ENCODE measurements around the gene TMEM158.

Gene TMEM158

DNA sequence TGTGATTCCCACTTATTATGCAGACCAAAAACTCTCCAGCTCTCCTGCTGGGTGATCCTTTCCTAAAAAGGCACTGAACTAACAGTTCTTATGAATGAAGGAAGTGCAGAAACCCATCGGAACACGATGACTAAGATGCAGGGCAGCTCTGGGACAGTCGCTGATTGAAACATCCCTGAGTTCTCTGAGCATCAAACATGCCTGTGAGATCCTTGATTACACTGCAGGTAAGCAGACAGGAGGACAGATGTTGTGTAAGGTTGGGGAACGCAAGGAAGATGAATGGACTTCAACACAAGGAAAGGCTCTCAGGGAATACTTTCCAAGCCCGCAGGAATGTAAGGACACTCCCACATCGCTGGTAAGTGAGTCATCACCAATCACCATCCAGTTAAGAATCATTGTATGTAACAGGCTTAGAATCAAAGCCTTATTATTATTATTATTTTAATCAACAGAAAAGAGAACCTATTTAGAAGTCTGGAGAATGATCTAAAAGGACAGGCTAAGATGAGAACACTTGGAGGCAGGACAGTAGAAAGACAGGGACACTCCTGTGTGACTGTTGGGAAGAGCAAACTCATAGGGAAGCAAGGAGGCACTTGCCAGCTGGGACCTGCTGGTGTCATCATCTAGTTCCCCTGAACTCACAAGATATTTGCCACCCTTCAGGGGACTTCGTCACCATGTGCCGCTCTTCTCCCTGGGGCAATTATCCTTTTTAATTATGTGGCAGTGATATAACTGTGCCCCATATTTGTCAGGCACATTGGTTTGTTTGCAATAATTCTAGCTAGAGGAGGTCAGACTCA lies 26.0 kb downstream of the TMEM158 start:
- DNase-seq (ENCODE audit: low read depth), result no peak

DNA sequence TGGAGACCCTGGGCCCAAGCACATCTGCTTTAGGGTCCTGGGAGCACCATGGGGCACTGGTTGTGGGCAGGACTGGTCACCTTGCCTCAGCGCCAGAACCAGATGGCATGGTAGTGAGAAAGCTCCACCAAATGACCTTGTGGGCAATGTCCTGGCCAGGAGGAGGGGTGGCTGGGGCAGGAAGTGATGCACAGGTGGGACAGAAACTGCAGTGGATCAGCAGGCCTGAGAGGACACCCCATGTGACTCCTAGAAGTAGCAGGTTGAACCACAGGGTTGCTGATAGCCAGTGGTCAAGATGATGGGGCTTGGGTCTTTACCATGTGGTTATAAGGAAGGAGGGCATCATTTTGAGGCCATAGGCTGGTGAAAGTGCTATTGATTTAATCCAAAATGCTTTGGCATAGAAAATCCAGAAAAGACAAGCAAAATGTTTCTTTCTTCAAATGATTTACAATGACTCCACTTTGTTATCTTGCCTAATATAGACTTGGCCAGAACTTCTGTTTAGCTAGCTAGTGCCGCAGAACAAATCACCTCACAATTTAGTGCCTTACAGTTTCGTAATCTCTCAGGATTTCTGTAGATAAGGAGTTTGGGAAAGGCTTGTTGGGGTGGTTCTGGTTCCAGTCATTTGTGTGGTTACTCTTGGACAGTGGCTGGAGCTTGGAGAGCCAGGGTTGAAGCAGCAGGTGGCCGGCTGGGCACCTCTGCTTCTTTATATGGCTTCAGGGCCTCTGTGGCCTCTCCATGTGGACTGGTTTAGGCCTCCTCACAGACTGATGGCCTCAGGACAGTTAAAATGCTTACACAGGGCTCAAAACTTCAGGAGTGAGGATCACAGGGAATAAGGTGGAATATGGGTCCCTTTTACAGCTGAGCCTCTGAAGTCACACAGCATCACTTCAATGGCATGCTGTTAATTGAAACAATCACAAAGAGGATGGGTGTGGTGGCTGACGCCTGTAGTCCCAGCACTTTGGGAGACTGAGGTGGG lies 27.5 kb downstream of the TMEM158 start:
- no peak for DNase-seq (ENCODE audit: low read depth)

- DNase-seq (ENCODE audit: low read depth), result no peak
These were observed 31.3 kb downstream of the TMEM158 start for GRCh38 chr3:45194791-45195190.

- DNase-seq (ENCODE audit: low read depth), result no peak
These were observed 34.1 kb downstream of the TMEM158 start for GRCh38 chr3:45191924-45192417.

DNA sequence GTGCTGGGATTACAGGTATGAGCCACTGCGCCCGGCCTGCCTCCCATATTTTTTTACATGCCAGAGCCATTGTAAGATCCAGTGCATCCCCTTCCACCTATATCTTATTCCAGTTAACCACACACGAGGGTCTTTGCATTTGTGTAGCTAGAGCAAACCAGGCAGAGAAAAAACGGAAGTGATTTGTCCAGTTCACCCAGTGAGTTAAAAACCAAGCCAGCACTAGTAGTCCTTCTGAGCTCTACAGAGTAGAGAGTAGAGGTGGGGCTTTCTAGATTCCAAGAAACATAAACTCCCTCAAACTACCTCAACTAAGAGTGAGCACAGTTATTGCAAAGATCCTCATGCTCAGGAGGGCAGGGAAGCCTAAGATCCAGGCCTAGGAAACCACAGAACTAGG lies 34.7 kb downstream of the TMEM158 start:
- no peak for DNase-seq (ENCODE audit: low read depth)

DNA sequence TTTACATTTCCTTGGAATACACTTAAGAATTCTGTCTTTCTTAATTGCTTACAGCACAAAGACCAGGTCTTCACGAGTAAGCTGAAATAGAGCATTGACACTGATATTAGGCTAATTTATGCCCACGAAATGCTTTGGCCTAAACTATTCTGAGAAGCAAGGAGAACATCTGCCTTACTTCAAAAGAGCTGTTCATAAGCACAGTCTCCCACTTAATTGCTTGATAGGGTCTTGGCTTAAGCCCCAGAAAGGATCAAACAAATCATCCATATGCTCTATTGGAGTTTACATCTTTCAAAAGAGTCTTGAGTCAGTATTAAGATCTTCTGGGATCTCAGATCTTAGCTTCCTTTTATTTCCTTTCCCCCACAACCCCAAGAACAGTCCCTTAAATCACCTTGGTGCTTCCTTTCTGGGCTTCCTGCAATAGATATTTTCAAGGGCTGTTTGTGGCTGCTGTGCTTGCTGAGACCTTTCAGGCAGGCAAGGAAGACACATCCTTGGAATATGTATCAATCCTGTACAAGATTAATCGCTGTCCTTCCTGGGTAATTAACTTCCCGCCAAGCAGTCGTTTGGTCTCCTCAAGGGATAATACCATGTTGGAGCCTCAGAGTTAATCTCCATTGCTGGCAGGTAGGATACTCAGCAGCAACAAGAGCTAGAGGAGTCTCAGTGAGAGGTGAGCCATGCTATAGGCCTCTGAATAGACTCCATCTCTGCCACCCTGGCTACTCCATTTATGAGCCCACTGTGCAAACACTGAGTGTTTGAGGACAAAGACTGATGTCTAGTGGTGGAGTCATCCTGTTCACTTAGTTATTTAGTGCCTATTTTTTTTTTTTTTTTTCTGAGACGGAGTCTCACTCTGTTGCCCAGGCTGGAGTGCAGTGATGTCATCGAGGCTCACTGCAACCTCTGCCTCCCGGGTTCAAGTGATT lies 37.1 kb downstream of the TMEM158 start:
- DNase-seq (ENCODE audit: low read depth), result no peak

DNA sequence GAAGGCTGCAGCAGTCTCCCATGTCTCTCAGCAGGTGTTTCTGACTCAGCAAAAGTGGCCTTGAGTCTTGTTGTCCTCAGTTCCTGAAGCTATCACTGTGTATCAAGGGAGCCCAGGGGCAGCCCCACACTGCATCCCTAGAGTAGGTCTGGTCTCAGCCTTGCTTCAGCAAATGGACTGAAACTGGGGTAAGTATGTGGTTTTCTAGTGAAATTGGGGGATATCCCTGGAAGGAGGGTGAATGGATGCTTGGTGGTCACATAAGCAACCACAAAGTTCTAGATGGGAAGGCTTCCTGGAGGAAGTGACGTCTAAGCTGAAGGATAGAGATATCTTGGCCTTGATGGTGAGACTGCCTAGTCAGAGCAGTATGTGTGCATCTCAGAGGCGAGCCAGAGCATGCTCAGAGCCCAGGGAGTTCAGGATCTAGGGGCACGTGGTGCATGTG lies 38.4 kb downstream of the TMEM158 start:
- DNase-seq (ENCODE audit: low read depth), result no peak

DNA sequence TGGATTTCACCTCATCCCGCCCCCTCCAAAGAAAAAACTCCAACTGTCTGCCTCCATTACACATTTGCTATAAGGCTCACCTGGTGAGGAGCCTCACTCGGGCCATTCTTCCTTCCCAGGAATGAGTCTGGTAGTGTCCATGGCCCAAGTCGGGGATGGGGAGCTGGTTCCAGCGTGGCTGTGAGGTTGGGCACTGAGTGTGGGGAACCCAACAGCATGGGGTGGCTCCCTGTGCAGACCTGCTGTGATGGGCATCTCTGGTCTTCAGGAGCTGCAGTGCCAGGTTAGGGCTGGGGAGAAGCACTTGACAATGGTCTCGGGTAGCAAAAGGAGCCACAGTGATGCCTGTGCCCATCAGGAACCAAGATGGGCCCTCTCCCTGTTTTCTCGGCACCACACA lies 39.2 kb downstream of the TMEM158 start:
- no peak for DNase-seq (ENCODE audit: low read depth)

DNA sequence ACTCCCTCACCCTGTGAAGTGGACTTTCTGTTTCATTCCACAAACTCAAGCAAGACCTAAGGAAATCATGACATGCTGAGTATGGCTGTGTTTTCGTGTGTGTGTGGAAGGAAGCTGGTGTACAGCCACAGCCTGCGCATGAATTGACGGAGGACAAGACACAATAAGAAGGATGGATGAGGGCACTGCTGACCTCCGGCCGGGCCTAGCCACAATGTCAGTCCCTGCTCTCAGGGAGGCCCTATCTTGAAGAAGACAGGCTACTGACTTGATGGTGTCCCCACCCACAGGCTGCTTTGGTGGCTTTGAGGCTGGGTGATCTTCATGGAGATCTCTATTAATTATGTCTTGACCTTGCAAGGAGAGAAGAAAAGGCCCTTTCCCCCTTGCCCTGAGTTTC lies 40.6 kb downstream of the TMEM158 start:
- DNase-seq (ENCODE audit: low read depth), result no peak

GRCh38 chr3:45185052-45185451 lies 41.0 kb downstream of the TMEM158 start:
- no peak for DNase-seq (ENCODE audit: low read depth)

GRCh38 chr3:45183872-45184262 lies 42.2 kb downstream of the TMEM158 start:
- no peak for DNase-seq (ENCODE audit: low read depth)

- DNase-seq (ENCODE audit: low read depth), result no peak
These were observed 42.9 kb downstream of the TMEM158 start for GRCh38 chr3:45182915-45183871.

DNA sequence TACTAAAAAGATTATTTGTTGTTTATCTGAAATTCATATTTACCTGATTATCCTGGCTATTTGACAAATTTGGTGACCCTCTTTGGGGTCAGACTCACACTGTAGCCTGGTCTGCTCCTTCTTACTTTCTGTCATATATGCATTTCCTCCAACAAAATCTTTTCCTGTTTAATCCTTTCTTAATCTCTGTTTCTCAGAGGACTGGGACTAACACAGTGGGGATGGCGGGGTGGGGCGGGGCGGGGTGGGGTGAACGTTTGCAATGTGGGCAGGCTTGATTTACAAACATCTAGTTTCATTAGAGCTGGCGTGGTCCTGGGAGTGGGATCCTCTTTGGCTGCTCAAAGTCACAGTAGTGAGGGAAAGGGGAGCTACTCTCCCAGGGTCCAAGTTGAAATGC lies 44.6 kb downstream of the TMEM158 start:
- no peak for DNase-seq (ENCODE audit: low read depth)

DNA sequence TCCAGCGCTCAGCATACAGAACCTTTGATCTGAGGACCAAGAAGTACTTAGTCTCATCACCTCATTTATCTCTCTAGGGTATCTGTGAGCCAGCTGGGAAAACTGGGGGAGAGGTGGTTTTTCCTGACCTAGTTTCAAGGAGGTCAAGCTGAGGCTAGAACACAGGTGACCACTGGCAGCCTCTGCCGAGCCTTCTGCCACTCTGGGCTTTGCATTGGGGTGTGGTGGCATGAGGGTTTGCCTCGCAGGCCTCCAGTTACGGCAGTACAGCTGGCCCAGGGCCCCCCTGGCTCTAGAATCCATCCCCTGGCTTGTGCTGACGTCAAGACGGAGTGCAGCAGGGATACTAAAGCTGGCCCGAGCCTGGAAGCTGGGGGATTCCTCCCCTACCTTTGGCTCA lies 45.2 kb downstream of the TMEM158 start:
- no peak for DNase-seq (ENCODE audit: low read depth)

DNA sequence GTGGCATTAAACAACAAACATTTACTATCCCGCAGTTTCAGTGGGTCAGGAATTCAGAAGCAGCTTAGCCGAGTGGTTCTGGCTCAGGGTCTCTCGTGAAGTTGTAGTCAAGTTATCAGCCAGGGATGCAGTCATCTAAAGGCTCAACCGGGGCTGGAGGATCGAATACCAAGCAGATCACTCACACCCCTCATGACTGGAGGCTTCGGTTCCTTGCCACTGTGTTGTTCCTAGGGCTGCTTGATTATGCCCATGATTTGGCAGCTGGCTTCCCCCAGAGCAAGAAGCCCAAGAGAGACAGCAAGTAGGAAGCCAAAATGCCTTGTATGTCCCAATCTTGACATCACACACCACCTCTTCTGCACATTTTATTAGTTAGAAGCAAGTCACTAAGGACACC lies 46.0 kb downstream of the TMEM158 start:
- no peak for DNase-seq (ENCODE audit: low read depth)

GRCh38 chr3:45179163-45179562 lies 46.9 kb downstream of the TMEM158 start:
- no peak for DNase-seq (ENCODE audit: low read depth)

DNA sequence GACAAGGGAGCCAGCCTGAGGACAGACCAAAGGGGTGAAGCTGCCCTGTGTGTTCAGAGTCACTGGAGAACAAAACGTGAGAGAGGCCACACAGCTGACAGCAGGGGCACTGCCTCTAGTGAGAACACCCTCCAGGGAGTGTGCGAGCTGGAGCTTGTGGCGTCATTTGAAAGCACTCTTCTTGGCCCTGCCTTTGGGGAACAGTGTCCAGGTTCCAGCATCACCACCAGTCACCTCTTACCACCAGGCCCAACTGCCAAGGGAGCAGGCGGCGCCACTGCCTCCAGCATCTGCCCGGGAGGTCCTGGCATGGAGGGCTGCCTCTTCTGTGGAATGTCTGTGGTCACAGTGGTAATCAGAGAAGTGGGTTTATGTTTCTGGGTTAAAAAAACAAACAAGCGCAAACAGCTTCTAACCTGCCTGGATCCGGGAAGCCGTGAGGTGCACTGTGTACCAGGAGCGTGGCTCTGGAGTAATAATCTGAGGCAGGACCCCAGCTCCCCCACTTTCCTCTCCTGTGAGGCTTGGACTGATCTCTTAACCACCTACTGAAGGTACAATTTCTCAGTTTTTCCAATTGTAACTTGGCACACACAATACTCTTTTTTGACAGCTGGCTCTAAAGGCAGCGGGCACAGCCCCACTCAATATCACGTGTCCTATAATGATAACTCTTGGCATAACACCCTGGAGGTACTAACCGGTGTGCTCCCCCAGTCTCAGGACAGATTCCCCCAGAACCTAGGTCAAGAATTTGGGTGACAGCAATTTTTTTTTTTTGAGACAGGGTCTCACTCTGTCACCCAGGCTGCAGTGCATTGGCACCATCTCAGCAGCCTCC lies 47.7 kb downstream of the TMEM158 start:
- no peak for DNase-seq (ENCODE audit: low read depth)

GRCh38 chr3:45176912-45177311 lies 49.2 kb downstream of the TMEM158 start:
- no peak for DNase-seq (ENCODE audit: low read depth)
